Naive thymus-derived CD4-positive, alpha-beta T cell (primary cell): ENCODE data around the gene TEX51. TPM values are rescaled to one million over a fixed set of nuclear protein-coding genes. Genes with fewer than 3 reads are reported as not detected.

Experiments used
- ATAC-seq: fragments of 150-1000 bp; cut with Tn5 transposase; 2 replicates; pipeline ENCODE4 v1.10.0; 2021; ENCODE audit warnings: mild to moderate bottlenecking, moderate library complexity
- CTCF ChIA-PET: fragments of 350-600 bp; sonication (Branson Sonifier 250); formaldehyde crosslinking; loops from one replicate; lab custom pipeline; 2021; ENCODE audit warnings: antibody characterized with exemption; lab: Charles Lee
- POLR2A ChIA-PET: fragments of 350-600 bp; sonication (Branson Sonifier 250); formaldehyde crosslinking; loops from one replicate; lab custom pipeline; 2021; ENCODE audit warnings: antibody characterized with exemption, inconsistent platforms; lab: Charles Lee
- DNase-seq, 9 donors: peaks; one replicate each; pipeline versions ENCODE4 v3.0.0 to v3.0.0-alpha.2; 2020 to 2022; ENCODE audit warnings: mixed read lengths in 1 of 9
- H3K27ac ChIP-seq: one replicate; pipeline ENCODE4 v1.7.0; 2013; ENCODE audit warnings: mild to moderate bottlenecking, low read depth, low read length, moderate library complexity
- H3K27me3 ChIP-seq, 2 donors: one replicate each; pipeline ENCODE4 v1.7.0; 2013; ENCODE audit warnings: low read length in 2 of 2, mild to moderate bottlenecking in 2 of 2, moderate library complexity in 2 of 2; ENCODE audit not compliant: control insufficient read depth in 2 of 2, insufficient read depth in 2 of 2
- H3K36me3 ChIP-seq, 3 experiments: 1 replicate in 2 of 3; 2 replicates in 1 of 3; pipeline ENCODE4 v1.7.0; 2013; ENCODE audit warnings: low read length in 3 of 3, mild to moderate bottlenecking in 3 of 3, moderate library complexity in 1 of 3; ENCODE audit not compliant: insufficient read depth in 3 of 3, control insufficient read depth in 2 of 3
- H3K4me1 ChIP-seq, 2 donors: one replicate each; pipeline ENCODE4 v1.7.0; 2013; ENCODE audit warnings: low read length in 2 of 2, mild to moderate bottlenecking in 2 of 2, moderate library complexity in 1 of 2; ENCODE audit not compliant: control insufficient read depth in 2 of 2, insufficient read depth in 2 of 2
- H3K4me3 ChIP-seq: 2 replicates; pipeline ENCODE4 v1.7.0; 2013; ENCODE audit warnings: mild to moderate bottlenecking, low read length
- H3K9me3 ChIP-seq, 3 experiments: 1 replicate in 2 of 3; 2 replicates in 1 of 3; pipeline ENCODE4 v1.7.0; 2013; ENCODE audit warnings: low read length in 3 of 3; ENCODE audit not compliant: control insufficient read depth in 2 of 3
- H3K27ac Mint-ChIP-seq, 9 donors: one replicate each; pipeline ENCODE4 v1.8.0; 2020 to 2022; ENCODE audit warnings: mixed read lengths in 9 of 9, mild to moderate bottlenecking in 8 of 9, moderate library complexity in 5 of 9, inconsistent platforms in 2 of 9
- H3K27me3 Mint-ChIP-seq, 5 donors: one replicate each; pipeline ENCODE4 v1.8.0; 2021 to 2022; ENCODE audit warnings: mixed read lengths in 5 of 5, mild to moderate bottlenecking in 1 of 5
- H3K36me3 Mint-ChIP-seq, 5 donors: one replicate each; pipeline ENCODE4 v1.8.0; 2020 to 2022; ENCODE audit warnings: mixed read lengths in 5 of 5, mild to moderate bottlenecking in 3 of 5, inconsistent platforms in 1 of 5
- H3K4me1 Mint-ChIP-seq, 7 donors: one replicate each; pipeline ENCODE4 v1.8.0; 2020 to 2022; ENCODE audit warnings: mixed read lengths in 7 of 7, mild to moderate bottlenecking in 3 of 7, inconsistent platforms in 1 of 7
- H3K4me3 Mint-ChIP-seq, 10 donors: one replicate each; pipeline ENCODE4 v1.8.0; 2020 to 2022; ENCODE audit warnings: mild to moderate bottlenecking in 10 of 10, mixed read lengths in 10 of 10, moderate library complexity in 6 of 10, inconsistent platforms in 2 of 10
- H3K9me3 Mint-ChIP-seq, 11 donors: one replicate each; pipeline ENCODE4 v1.8.0; 2020 to 2022; ENCODE audit warnings: mixed read lengths in 11 of 11, mild to moderate bottlenecking in 4 of 11, inconsistent platforms in 1 of 11, moderate library complexity in 1 of 11
- intact Hi-C, 2 donors: fragments of 100-400 bp; cut with micrococcal nuclease; formaldehyde crosslinking; loops; one replicate each; pipeline ENCODE4 v1.15.1; 2023
- polyA plus RNA-seq, 2 donors: library from polyadenylated mRNA; unstranded; fragments of 300-500 nt; fragmentation: Illumina TruSeq; gene quantifications; one replicate each; pipeline ENCODE4 v1.2.3, GENCODE V29; 2021
- total RNA-seq, 6 experiments: library from RNA in 5 of 6; stranded (reverse) in 5 of 6; gene quantifications; 1 replicate in 5 of 6; 2 replicates in 1 of 6; pipeline ENCODE4 v1.2.3 and lab custom pipeline; 2021 to 2026

The TEX51 gene
- not detected for total RNA-seq
- polyA plus RNA-seq, result not detected
- total RNA-seq (lab: John Stamatoyannopoulos, UW), result not detected

- ChIA-PET CTCF (no interaction called here), POLR2A (no interaction called here)
Observed at GRCh38 chr2:126898636-126899035, at the start of gene TEX51. TEX51 (plus strand) TSS chr2:126898890; CDS start chr2:126898919, 29 bp downstream.

GRCh38 chr2:126849054-126849453 lies 49.6 kb upstream of the TEX51 start:
- H3K27me3 Mint-ChIP-seq, result peaks cover 4 to 20% (median 7%) of the 10 kb centered on the region in 5 donors
- ChIA-PET CTCF (no interaction called here), POLR2A (no interaction called here)
- H3K4me1 Mint-ChIP-seq, result peaks cover 0 to 2% (median 0%) of the 10 kb centered on the region in 7 donors
- DNase-seq (no peak), ATAC-seq (no peak)
- Histone ChIP-seq H3K27ac (no peak overlapping the region), H3K4me1 (no peaks in the 10 kb centered on the region), H3K4me3 (no peak overlapping the region), H3K27me3 (no peaks in the 10 kb centered on the region), H3K36me3 (no peaks in the 10 kb centered on the region), H3K9me3 (no peaks in the 10 kb centered on the region)
- peaks cover 0 to 4% (median 0%) of the 10 kb centered on the region in 11 donors for H3K9me3 Mint-ChIP-seq
- no peaks in the 10 kb centered on the region for H3K36me3 Mint-ChIP-seq
- no peak overlapping the region for H3K4me3 Mint-ChIP-seq
- intact Hi-C loops, result no loop called here
- H3K27ac Mint-ChIP-seq, result no peak overlapping the region

More at GRCh38 chr2:126898636-126899035, at the start of gene TEX51:
- Histone ChIP-seq H3K36me3 (no peaks in the 10 kb centered on the region), H3K27me3 (no peaks in the 10 kb centered on the region), H3K4me1 (no peaks in the 10 kb centered on the region), H3K4me3 (no peak within 1 kb of the TSS), H3K27ac (no peak within 1 kb of the TSS), H3K9me3 (no peaks in the 10 kb centered on the region)
- no peak within 1 kb of the TSS for H3K4me3 Mint-ChIP-seq
- ATAC-seq, result no peak
- H3K9me3 Mint-ChIP-seq, result peaks cover 0 to 17% (median 3%) of the 10 kb centered on the region in 11 donors
- peaks cover 0 to 31% (median 14%) of the 10 kb centered on the region in 5 donors for H3K27me3 Mint-ChIP-seq
- no peak for DNase-seq
- intact Hi-C loops, result no loop called here
- no peak within 1 kb of the TSS for H3K27ac Mint-ChIP-seq
- peaks cover 0 to 4% (median 0%) of the 10 kb centered on the region in 5 donors for H3K36me3 Mint-ChIP-seq
- peaks cover 0 to 3% (median 0%) of the 10 kb centered on the region in 7 donors for H3K4me1 Mint-ChIP-seq

GRCh38 chr2:126849486-126849885 lies 49.2 kb upstream of the TEX51 start:
- no peaks in the 10 kb centered on the region for H3K36me3 Mint-ChIP-seq
- intact Hi-C loops, result no loop called here
- POLR2A ChIA-PET, result no interaction called here
- no peak overlapping the region for H3K27ac ChIP-seq
- ATAC-seq (no peak), DNase-seq (no peak)
- H3K27me3 Mint-ChIP-seq, result peaks cover 4 to 20% (median 7%) of the 10 kb centered on the region in 5 donors
- peaks cover 0 to 2% (median 0%) of the 10 kb centered on the region in 7 donors for H3K4me1 Mint-ChIP-seq
- H3K4me3 Mint-ChIP-seq, result no peak overlapping the region
- H3K4me3 ChIP-seq, result no peak overlapping the region
- no peaks in the 10 kb centered on the region for H3K36me3 ChIP-seq
- H3K27me3 ChIP-seq, result no peaks in the 10 kb centered on the region
- H3K4me1 ChIP-seq, result no peaks in the 10 kb centered on the region
- peaks cover 0 to 4% (median 0%) of the 10 kb centered on the region in 11 donors for H3K9me3 Mint-ChIP-seq
- CTCF ChIA-PET, result no interaction called here
- H3K27ac Mint-ChIP-seq, result no peak overlapping the region
- H3K9me3 ChIP-seq, result no peaks in the 10 kb centered on the region

GRCh38 chr2:126849991-126850535 lies 48.6 kb upstream of the TEX51 start:
- H3K9me3 Mint-ChIP-seq, result peaks cover 0 to 4% (median 0%) of the 10 kb centered on the region in 11 donors
- Histone ChIP-seq H3K4me3 (no peak overlapping the region), H3K36me3 (no peaks in the 10 kb centered on the region), H3K4me1 (no peaks in the 10 kb centered on the region), H3K27ac (no peak overlapping the region), H3K9me3 (no peaks in the 10 kb centered on the region), H3K27me3 (no peaks in the 10 kb centered on the region)
- H3K27me3 Mint-ChIP-seq, result peaks cover 4 to 20% (median 7%) of the 10 kb centered on the region in 5 donors
- DNase-seq (no peak), ATAC-seq (no peak)
- H3K27ac Mint-ChIP-seq, result no peak overlapping the region
- H3K4me1 Mint-ChIP-seq, result peaks cover 0 to 2% (median 0%) of the 10 kb centered on the region in 7 donors
- POLR2A ChIA-PET, result no interaction called here
- intact Hi-C loops, result no loop called here
- no peak overlapping the region for H3K4me3 Mint-ChIP-seq
- H3K36me3 Mint-ChIP-seq, result no peaks in the 10 kb centered on the region
- CTCF ChIA-PET, result no interaction called here

GRCh38 chr2:126850940-126851339 lies 47.8 kb upstream of the TEX51 start:
- Histone ChIP-seq H3K27ac (no peak overlapping the region), H3K36me3 (no peaks in the 10 kb centered on the region), H3K4me3 (no peak overlapping the region), H3K9me3 (no peaks in the 10 kb centered on the region), H3K4me1 (no peaks in the 10 kb centered on the region), H3K27me3 (no peaks in the 10 kb centered on the region)
- ATAC-seq (no peak), DNase-seq (no peak)
- ChIA-PET POLR2A (no interaction called here), CTCF (no interaction called here)
- H3K4me3 Mint-ChIP-seq, result no peak overlapping the region
- H3K27me3 Mint-ChIP-seq, result peaks cover 2 to 22% (median 5%) of the 10 kb centered on the region in 5 donors
- H3K27ac Mint-ChIP-seq, result no peak overlapping the region
- peaks cover 0 to 4% (median 0%) of the 10 kb centered on the region in 11 donors for H3K9me3 Mint-ChIP-seq
- H3K36me3 Mint-ChIP-seq, result no peaks in the 10 kb centered on the region
- peaks cover 0 to 2% (median 0%) of the 10 kb centered on the region in 7 donors for H3K4me1 Mint-ChIP-seq
- intact Hi-C loops, result no loop called here

GRCh38 chr2:126851756-126852155 lies 46.9 kb upstream of the TEX51 start:
- ChIA-PET CTCF (no interaction called here), POLR2A (no interaction called here)
- no peaks in the 10 kb centered on the region for H3K4me1 ChIP-seq
- no peak overlapping the region for H3K4me3 ChIP-seq
- intact Hi-C loops, result no loop called here
- H3K27ac ChIP-seq, result no peak overlapping the region
- DNase-seq (no peak), ATAC-seq (no peak)
- no peaks in the 10 kb centered on the region for H3K36me3 ChIP-seq
- H3K27me3 ChIP-seq, result no peaks in the 10 kb centered on the region
- peaks cover 0 to 4% (median 0%) of the 10 kb centered on the region in 11 donors for H3K9me3 Mint-ChIP-seq
- H3K27me3 Mint-ChIP-seq, result peaks cover 0 to 24% (median 5%) of the 10 kb centered on the region in 5 donors
- no peaks in the 10 kb centered on the region for H3K9me3 ChIP-seq
- no peak overlapping the region for H3K4me3 Mint-ChIP-seq
- no peak overlapping the region for H3K27ac Mint-ChIP-seq
- no peaks in the 10 kb centered on the region for H3K36me3 Mint-ChIP-seq
- H3K4me1 Mint-ChIP-seq, result peaks cover 0 to 2% (median 0%) of the 10 kb centered on the region in 7 donors

GRCh38 chr2:126852361-126852760 lies 46.3 kb upstream of the TEX51 start:
- Histone ChIP-seq H3K4me3 (no peak overlapping the region), H3K27ac (no peak overlapping the region), H3K27me3 (no peaks in the 10 kb centered on the region), H3K4me1 (no peaks in the 10 kb centered on the region), H3K36me3 (no peaks in the 10 kb centered on the region), H3K9me3 (no peaks in the 10 kb centered on the region)
- Mint-ChIP-seq H3K9me3 (peaks cover 0 to 4% (median 0%) of the 10 kb centered on the region in 11 donors), H3K4me3 (no peak overlapping the region), H3K27ac (no peak overlapping the region), H3K4me1 (peaks cover 0 to 2% (median 0%) of the 10 kb centered on the region in 7 donors), H3K36me3 (no peaks in the 10 kb centered on the region), H3K27me3 (peaks cover 0 to 24% (median 5%) of the 10 kb centered on the region in 5 donors)
- DNase-seq (no peak), ATAC-seq (no peak)
- POLR2A ChIA-PET, result no interaction called here
- CTCF ChIA-PET, result no interaction called here
- intact Hi-C loops, result no loop called here
